Sigmoid colon (tissue), 7 donors: ENCODE measurements around the gene COA1. TPM values are rescaled to one million over a fixed set of nuclear protein-coding genes. Genes with fewer than 3 reads are reported as not detected.

Experiments used
- DNase-seq: peaks from one replicate; pipeline ENCODE4 v3.0.0-alpha.2; 2019
- H3K27ac ChIP-seq, 4 donors: fragments of 200-600 bp; sonication (generic); one replicate each; pipeline ENCODE4 v1.5.1; 2016 to 2019; ENCODE audit warnings: mild to moderate bottlenecking in 1 of 4
- H3K27me3 ChIP-seq, 3 donors: fragments of 200-600 bp; sonication (generic); one replicate each; pipeline ENCODE4 v1.5.1; 2019; ENCODE audit warnings: mild to moderate bottlenecking in 1 of 3
- H3K36me3 ChIP-seq, 4 donors: fragments of 200-600 bp; sonication (generic); one replicate each; pipeline ENCODE4 v1.5.1; 2016 to 2019
- H3K4me1 ChIP-seq, 4 donors: fragments of 200-600 bp; sonication (generic); one replicate each; pipeline ENCODE4 v1.5.1; 2017 to 2019
- H3K4me3 ChIP-seq, 4 donors: fragments of 200-600 bp; sonication (generic); one replicate each; pipeline ENCODE4 v1.5.1; 2017 to 2019; ENCODE audit warnings: mild to moderate bottlenecking in 2 of 4, moderate library complexity in 1 of 4
- H3K9me3 ChIP-seq, 4 donors: fragments of 200-600 bp in 3 of 4; sonication (generic) in 3 of 4; one replicate each; pipeline versions ENCODE4 v1.5.1 to v1.6.1; 2013 to 2019
- EP300 ChIP-seq, 4 donors: sonication (generic); formaldehyde crosslinking; IDR thresholded peaks; one replicate each; pipeline ENCODE4 v1.6.1; 2017; ENCODE audit warnings: antibody characterized with exemption in 4 of 4
- POLR2A ChIP-seq, 2 donors: fragments of 450-650 bp; IDR thresholded peaks; one replicate each; pipeline ENCODE4 v1.6.1; 2016; ENCODE audit warnings: antibody characterized with exemption in 2 of 2, mild to moderate bottlenecking in 2 of 2, moderate library complexity in 2 of 2
- POLR2AphosphoS5 ChIP-seq, 4 donors: sonication (generic); formaldehyde crosslinking; IDR thresholded peaks; one replicate each; pipeline ENCODE4 v1.6.1; 2017; ENCODE audit warnings: antibody characterized with exemption in 4 of 4
- WGBS, 2 donors: extraction: QIAGEN DNeasy Blood & Tissue Kit; methylation state at CpG; one replicate each; pipeline ENCODE4 v1.1.7; 2013; 5-methylcytosine and 5-hydroxymethylcytosine counted together
- intact Hi-C: fragments of 100-400 bp; cut with DNase I; formaldehyde crosslinking; loops from one replicate; pipeline ENCODE4 v1.15.1; 2023
- polyA plus RNA-seq, 3 donors: library from polyadenylated mRNA; stranded (reverse); fragments of 200-250 nt; gene quantifications; one replicate each; pipeline ENCODE4 v1.2.3, GENCODE V29; 2013
- total RNA-seq, 4 donors: library from RNA; depleted of rRNA; stranded (reverse); fragments of >200 nt; gene quantifications; one replicate each; pipeline ENCODE4 v1.1.0, GENCODE V29; 2016
- TF ChIP-seq, protein P1 (sequence below), 4 experiments: fragments of 450-650 bp in 3 of 4; fragments of 200-600 bp in 1 of 4; IDR thresholded peaks; one replicate each; pipeline ENCODE4 v1.5.1; 2016 to 2019; ENCODE audit warnings: antibody characterized with exemption in 4 of 4, mild to moderate bottlenecking in 3 of 4, moderate library complexity in 2 of 4
- donor health status: healthy with polysubstance abuse.
- donor health status: Bipolar disorder and iron deficiency.
- donor health status: healthy.

Gene COA1
- total and polyA plus RNA-seq, 7 donors: 31.2 to 61.2 (median 42.6) TPM

DNA sequence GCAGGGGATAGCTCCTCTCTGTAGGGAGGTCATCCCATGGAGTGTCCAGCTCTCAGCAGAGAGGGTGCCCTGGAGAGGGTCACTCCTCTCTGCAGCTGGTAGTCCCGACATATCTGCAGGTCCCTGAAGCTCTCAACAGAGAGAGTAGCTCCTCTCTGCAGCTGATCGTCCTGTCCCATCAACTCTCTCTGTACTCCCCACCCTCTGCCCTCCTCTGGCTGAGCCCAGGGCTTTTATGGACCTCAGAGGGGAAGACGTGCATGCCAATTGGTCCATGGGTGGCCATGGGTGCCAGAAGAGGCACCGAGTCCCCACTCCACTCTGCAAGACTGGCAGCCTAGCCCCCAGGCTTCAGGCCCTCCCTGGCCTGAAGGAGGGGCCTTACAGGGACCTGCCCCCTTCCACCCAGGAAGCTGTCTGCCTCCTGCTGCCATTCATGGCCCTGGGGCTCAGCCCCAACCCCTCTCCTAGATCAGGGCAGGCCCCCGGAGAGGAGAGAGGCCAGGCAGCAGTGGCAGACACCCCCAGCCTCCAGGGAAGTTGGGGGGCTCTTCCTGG lies 20.1 kb upstream of the COA1 start:
- WGBS, 2 donors: 72 to 73% methylated on average over 5 of the region's 5 CpGs

DNA sequence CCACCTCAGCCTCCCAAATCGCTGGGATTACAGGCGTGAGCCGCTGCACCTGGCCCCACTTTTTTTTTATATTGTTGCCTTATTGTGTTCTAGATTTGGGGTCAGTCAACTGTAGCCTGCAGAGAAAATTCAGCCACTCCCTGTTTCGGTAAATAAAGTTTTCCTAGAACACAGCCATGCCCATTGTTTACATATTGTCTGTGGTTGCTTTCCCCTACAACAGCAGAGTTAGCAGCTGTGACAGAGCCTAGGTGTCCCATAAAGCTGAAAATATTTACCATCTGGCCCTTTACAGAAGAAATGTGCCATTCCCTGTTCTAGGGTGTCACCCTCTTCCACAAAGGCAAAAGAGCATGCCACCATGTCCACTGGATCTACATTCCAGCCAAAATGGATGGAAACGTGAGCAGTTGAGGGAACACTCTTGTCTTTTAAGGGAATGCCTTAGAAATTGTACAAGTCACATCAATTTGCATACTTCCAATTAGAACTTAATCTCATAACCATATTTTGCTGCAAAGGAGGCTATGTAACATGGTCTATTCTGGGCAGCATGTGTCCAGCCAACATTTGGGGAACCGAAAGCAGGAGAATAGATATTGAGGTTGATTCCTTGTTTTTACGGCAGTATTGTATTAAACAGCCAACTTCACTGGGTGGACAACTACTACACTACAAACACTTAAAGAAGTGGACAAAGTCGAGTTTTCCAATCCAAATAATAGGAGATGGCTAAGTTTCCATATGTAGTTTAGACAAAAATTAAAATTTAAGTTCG lies 18.2 kb upstream of the COA1 start:
- H3K36me3 ChIP-seq: no peaks in the 10 kb centered on the region
- no peak overlapping the region for H3K4me3 ChIP-seq
- H3K9me3 ChIP-seq: no peaks in the 10 kb centered on the region
- intact Hi-C loops: no loop called here
- TF ChIP-seq POLR2AphosphoS5 (IDR thresholded peaks at IDR 0.05): no peak
- no peak for TF ChIP-seq POLR2A (IDR thresholded peaks at IDR 0.05)
- no peak for DNase-seq
- H3K27me3 ChIP-seq: no peaks in the 10 kb centered on the region
- no peaks in the 10 kb centered on the region for H3K4me1 ChIP-seq
- no peak overlapping the region for H3K27ac ChIP-seq
- 67 to 82% methylated on average over 9 of the region's 9 CpGs for WGBS, 2 donors

More for the DNA sequence above, 20.1 kb upstream of the COA1 start:
- no peak overlapping the region for H3K4me3 ChIP-seq
- intact Hi-C loops: no loop called here
- H3K9me3 ChIP-seq: no peaks in the 10 kb centered on the region
- H3K27me3 ChIP-seq: no peaks in the 10 kb centered on the region
- DNase-seq: no peak
- TF ChIP-seq POLR2A (IDR thresholded peaks at IDR 0.05): no peak
- TF ChIP-seq, protein P1, sequence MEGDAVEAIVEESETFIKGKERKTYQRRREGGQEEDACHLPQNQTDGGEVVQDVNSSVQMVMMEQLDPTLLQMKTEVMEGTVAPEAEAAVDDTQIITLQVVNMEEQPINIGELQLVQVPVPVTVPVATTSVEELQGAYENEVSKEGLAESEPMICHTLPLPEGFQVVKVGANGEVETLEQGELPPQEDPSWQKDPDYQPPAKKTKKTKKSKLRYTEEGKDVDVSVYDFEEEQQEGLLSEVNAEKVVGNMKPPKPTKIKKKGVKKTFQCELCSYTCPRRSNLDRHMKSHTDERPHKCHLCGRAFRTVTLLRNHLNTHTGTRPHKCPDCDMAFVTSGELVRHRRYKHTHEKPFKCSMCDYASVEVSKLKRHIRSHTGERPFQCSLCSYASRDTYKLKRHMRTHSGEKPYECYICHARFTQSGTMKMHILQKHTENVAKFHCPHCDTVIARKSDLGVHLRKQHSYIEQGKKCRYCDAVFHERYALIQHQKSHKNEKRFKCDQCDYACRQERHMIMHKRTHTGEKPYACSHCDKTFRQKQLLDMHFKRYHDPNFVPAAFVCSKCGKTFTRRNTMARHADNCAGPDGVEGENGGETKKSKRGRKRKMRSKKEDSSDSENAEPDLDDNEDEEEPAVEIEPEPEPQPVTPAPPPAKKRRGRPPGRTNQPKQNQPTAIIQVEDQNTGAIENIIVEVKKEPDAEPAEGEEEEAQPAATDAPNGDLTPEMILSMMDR (IDR thresholded peaks at IDR 0.05): no peak
- no peak for TF ChIP-seq POLR2AphosphoS5 (IDR thresholded peaks at IDR 0.05)
- no peak for TF ChIP-seq EP300 (IDR thresholded peaks at IDR 0.05)
- H3K27ac ChIP-seq: no peak overlapping the region
- no peaks in the 10 kb centered on the region for H3K36me3 ChIP-seq
- H3K4me1 ChIP-seq: no peaks in the 10 kb centered on the region

DNA sequence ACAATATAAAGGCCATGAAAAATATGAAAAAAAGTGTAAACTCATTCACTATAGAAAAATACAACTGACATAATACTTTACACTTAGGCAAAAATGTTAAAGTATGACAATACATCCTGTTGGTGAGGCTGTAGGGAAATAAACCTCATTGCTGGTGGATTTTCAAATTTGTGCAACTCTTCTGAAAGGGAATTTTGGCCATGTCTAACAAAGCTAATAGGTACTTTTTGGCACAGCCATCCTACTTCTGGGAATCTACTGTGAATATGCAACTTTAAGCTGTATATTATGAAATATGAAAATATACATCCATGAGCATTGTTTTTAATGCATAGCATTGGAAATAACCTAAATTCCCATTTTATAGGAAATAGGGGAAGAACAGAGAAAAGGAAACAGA lies 13.4 kb upstream of the COA1 start:
- no peak for DNase-seq
- no peak overlapping the region for H3K4me3 ChIP-seq
- H3K36me3 ChIP-seq: no peaks in the 10 kb centered on the region
- H3K4me1 ChIP-seq: no peaks in the 10 kb centered on the region
- H3K27ac ChIP-seq: no peak overlapping the region
- intact Hi-C loops: no loop called here
- no peak for TF ChIP-seq POLR2A (IDR thresholded peaks at IDR 0.05)
- TF ChIP-seq, protein P1 (IDR thresholded peaks at IDR 0.05): no peak
- TF ChIP-seq POLR2AphosphoS5 (IDR thresholded peaks at IDR 0.05): no peak
- TF ChIP-seq EP300 (IDR thresholded peaks at IDR 0.05): no peak
- H3K9me3 ChIP-seq: no peaks in the 10 kb centered on the region
- no peaks in the 10 kb centered on the region for H3K27me3 ChIP-seq

DNA sequence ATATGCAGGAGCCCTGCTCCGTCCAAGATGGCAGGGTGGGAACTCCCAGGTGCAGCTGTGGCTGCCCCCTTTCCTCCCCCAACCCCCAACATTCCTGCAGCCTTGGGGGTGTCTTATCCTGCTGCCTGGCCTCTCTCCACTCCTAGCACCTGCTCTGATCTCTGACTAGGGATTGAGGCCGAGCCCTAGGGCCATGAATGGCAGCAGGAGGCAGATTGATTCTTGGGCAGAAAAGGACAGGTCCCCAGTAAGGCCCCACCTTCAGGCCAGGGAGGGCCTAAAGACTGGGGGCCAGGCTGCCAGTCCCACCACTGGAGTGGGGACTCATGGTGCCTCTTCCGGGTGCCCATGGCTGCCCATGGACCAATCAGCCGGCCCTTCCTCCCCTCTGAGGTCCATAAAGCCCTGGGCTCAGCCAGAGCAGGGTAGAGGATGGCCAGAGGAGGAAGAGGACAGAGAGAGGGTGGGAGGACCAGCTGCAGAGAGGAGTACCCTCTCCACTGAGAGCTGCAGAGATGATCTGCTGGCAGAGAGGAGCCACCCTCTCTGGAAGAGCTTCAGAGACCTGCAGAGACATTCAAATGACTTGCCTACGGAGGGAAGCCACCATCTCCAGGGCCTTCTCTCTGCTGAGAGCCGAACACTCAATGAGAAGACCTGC lies 8.3 kb upstream of the COA1 start:
- H3K27ac ChIP-seq: no peak overlapping the region
- 93 to 94% methylated on average over 6 of the region's 6 CpGs for WGBS, 2 donors
- H3K9me3 ChIP-seq: no peaks in the 10 kb centered on the region
- H3K4me1 ChIP-seq: no peaks in the 10 kb centered on the region
- H3K36me3 ChIP-seq: no peaks in the 10 kb centered on the region
- no peak overlapping the region for H3K4me3 ChIP-seq
- TF ChIP-seq POLR2AphosphoS5 (IDR thresholded peaks at IDR 0.05) (no peak), EP300 (IDR thresholded peaks at IDR 0.05) (no peak), POLR2A (IDR thresholded peaks at IDR 0.05) (no peak)
- TF ChIP-seq, protein P1 (IDR thresholded peaks at IDR 0.05): no peak
- H3K27me3 ChIP-seq: no peaks in the 10 kb centered on the region
- intact Hi-C loops: no loop called here
- DNase-seq: no peak

DNA sequence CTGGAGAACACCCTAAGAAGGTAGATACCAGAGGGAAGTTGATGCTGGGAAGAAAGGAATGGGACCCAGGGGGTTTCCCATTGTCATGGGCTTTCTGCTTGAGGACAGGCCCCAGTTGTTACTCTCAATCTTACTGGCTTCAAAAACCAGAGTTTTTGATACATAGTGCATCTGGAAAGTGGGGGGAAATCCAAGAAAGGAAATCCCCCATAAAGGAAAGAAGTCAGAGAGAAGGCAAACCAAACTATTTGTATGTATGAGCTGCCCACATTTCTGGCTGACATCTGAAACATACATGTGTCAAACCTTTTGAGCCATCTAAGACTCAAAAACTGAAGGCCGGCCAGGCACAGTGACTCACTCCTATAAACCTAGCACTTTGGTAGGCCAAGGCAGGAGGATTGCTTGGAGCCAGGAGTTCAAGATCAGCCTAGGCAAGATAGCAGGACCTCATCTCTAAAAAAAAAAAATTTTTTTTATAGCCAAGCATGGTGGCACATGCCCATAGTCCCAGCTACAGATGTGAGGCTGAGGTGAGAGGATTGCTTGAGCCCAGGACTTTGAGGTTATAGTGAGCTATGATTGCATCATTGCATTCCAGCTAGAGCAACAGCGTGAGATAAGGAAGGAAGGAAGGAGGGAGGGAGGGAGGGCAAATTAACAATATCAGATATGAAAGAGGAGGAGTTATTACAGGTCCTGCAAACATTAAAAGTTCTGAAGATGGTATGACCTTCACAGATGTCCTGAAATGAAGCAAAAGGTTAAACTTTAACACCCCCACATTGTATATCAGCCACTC lies 6.7 kb upstream of the COA1 start:
- H3K36me3 ChIP-seq: no peaks in the 10 kb centered on the region
- no peak overlapping the region for H3K27ac ChIP-seq
- no peaks in the 10 kb centered on the region for H3K4me1 ChIP-seq
- intact Hi-C loops: no loop called here
- 50 to 63% methylated on average over 2 of the region's 2 CpGs for WGBS, 2 donors
- no peak for DNase-seq
- H3K27me3 ChIP-seq: no peaks in the 10 kb centered on the region
- TF ChIP-seq, protein P1 (IDR thresholded peaks at IDR 0.05): no peak
- H3K9me3 ChIP-seq: no peaks in the 10 kb centered on the region
- no peak overlapping the region for H3K4me3 ChIP-seq
